Dedifferentiated amniotic fluid mesenchymal stem cell (primary cell): ENCODE results near the gene MICA.
A peak's percentile ranks its signal among the peaks of the same experiment; 100 is the strongest.

Experiments
- DNase-seq: peaks from one replicate; pipeline ENCODE4 v3.0.0-alpha.2; 2016; ENCODE audit errors: extremely low spot score

Gene MICA

GRCh38 chr6:31460361-31461025 is 57.1 kb downstream of the MICA start:
- no peak for DNase-seq

GRCh38 chr6:31462026-31462963 is 58.9 kb downstream of the MICA start:
- DNase-seq, result no peak

GRCh38 chr6:31462964-31463870 is 59.8 kb downstream of the MICA start:
- DNase-seq, result peak; percentile 19

- DNase-seq, result no peak
Observed at GRCh38 chr6:31464252-31465184, 61.1 kb downstream of the MICA start.
